Prostate gland (tissue), 2 donors: ENCODE results near the gene TRRAP. TPM values are rescaled to one million over a fixed set of nuclear protein-coding genes. Genes with fewer than 3 reads are reported as not detected.

Experiments used
- DNase-seq: peaks from one replicate; pipeline ENCODE4 v3.0.0-alpha.2; 2019; ENCODE audit warnings: low spot score
- H3K27ac ChIP-seq, 2 donors: fragments of 200-600 bp; sonication (generic); 2 replicates each; pipeline ENCODE4 v1.5.1; 2017 to 2019
- H3K27me3 ChIP-seq: fragments of 200-600 bp; sonication (generic); replicated peaks from 2 replicates; pipeline ENCODE4 v1.5.1; 2019; ENCODE audit not compliant: insufficient read depth
- H3K36me3 ChIP-seq, 2 donors: fragments of 200-600 bp; sonication (generic); 1 replicate in 1 of 2; 2 replicates in 1 of 2; pipeline versions ENCODE4 v1.5.1 to v1.8.1; 2017 to 2019
- H3K4me1 ChIP-seq: fragments of 200-600 bp; sonication (generic); replicated peaks from 2 replicates; pipeline ENCODE4 v1.5.1; 2019
- H3K4me3 ChIP-seq, 2 donors: fragments of 200-600 bp; sonication (generic); 2 replicates each; pipeline ENCODE4 v1.5.1; 2017 to 2019
- H3K9me3 ChIP-seq: fragments of 200-600 bp; sonication (generic); 2 replicates; pipeline ENCODE4 v1.5.1; 2017
- CTCF ChIP-seq, 4 experiments: fragments of 200-600 bp in 2 of 4; fragments of 450-650 bp in 2 of 4; sonication (generic) in 2 of 4; IDR thresholded peaks; 1 replicate in 3 of 4; 2 replicates in 1 of 4; pipeline ENCODE4 v1.5.1; 2016 to 2019; ENCODE audit warnings: antibody characterized with exemption in 4 of 4, mild to moderate bottlenecking in 2 of 4, moderate library complexity in 2 of 4
- POLR2A ChIP-seq: fragments of 450-650 bp; IDR thresholded peaks from one replicate; pipeline ENCODE4 v1.6.1; 2016; ENCODE audit warnings: antibody characterized with exemption, mild to moderate bottlenecking
- POLR2AphosphoS5 ChIP-seq: sonication (generic); formaldehyde crosslinking; IDR thresholded peaks from one replicate; pipeline ENCODE4 v1.6.1; 2017; ENCODE audit warnings: antibody characterized with exemption
- WGBS: methylation state at CpG from one replicate; pipeline ENCODE4 v1.1.5; 2018; 5-methylcytosine and 5-hydroxymethylcytosine counted together
- intact Hi-C: fragments of 100-400 bp; cut with DNase I; formaldehyde crosslinking; loops from one replicate; pipeline ENCODE4 v1.14.2; 2022
- total RNA-seq, 2 donors: library from RNA; depleted of rRNA; stranded (reverse); fragments of >200 nt; gene quantifications; one replicate each; pipeline ENCODE4 v1.1.0, GENCODE V29; 2016

Gene TRRAP
- total RNA-seq, 2 donors from 2014 or later = 38.3 to 87.4 TPM

DNA sequence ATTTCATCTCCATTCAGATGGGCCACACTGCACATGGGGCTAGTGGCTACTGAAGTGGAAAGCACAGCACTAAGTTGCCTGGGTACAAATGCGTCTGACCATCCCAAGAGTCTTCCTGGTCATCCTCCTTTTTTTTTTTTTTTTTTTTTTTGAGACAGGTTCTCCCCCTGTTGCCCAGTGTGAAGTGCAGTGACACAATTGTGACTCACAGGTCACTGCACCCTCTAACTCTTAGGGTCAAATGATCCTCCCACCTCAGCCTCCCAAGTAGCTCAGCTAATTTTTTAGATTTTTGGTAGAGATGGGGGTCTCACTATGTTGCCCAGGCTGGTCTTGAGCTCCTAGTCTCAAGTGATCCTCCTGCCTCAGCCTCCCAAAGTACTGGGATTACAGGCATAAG, 3.4 kb upstream of the TRRAP start:
- Histone ChIP-seq H3K36me3 (no peaks in the 10 kb centered on the region), H3K4me3 (no peak overlapping the region), H3K4me1 (peaks cover 4% of the 10 kb centered on the region), H3K9me3 (no peaks in the 10 kb centered on the region), H3K27ac (no peak overlapping the region), H3K27me3 (no peaks in the 10 kb centered on the region)
- no peak for TF ChIP-seq POLR2A
- 100% methylated on average over 1 of the region's 1 CpG for WGBS
- no peak for DNase-seq
- intact Hi-C loops = no loop called here

- Histone ChIP-seq H3K4me1 (peaks cover 4% of the 10 kb centered on the region), H3K9me3 (no peaks in the 10 kb centered on the region), H3K27me3 (no peaks in the 10 kb centered on the region), H3K36me3 (no peaks in the 10 kb centered on the region), H3K4me3 (no peak overlapping the region), H3K27ac (no peak overlapping the region)
- intact Hi-C loops = no loop called here
- no peak for DNase-seq
- TF ChIP-seq POLR2A = no peak
- 71% methylated on average over 9 of the region's 9 CpGs for WGBS
Measured at GRCh38 chr7:98875501-98875900, 2.8 kb upstream of the TRRAP start.

DNA sequence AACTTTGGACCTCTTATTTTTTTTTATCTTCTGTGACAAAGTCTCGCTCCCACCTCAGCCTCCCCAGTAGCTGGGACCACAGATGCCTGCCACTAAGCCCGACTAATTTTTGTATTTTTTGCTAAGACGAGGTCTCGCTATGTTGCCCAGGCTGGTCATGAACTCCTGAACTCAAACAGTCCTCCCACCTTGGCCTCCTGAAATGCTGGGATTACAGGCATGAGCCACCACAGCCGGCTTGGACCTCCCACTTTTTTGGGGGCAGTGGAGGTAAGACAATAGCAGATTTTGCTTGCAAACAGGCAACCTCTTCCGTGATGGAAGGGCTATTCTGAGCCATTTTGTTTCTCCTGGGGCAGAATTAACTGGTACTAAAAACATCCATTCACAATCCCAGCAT, 1.2 kb upstream of the TRRAP start:
- 91% methylated on average over 6 of the region's 6 CpGs for whole genome bisulfite sequencing
- Histone ChIP-seq H3K27ac (no peak overlapping the region), H3K4me1 (peaks cover 4% of the 10 kb centered on the region), H3K27me3 (no peaks in the 10 kb centered on the region), H3K36me3 (no peaks in the 10 kb centered on the region), H3K9me3 (no peaks in the 10 kb centered on the region), H3K4me3 (no peak overlapping the region)
- TF ChIP-seq POLR2A (no peak), POLR2AphosphoS5 (no peak), CTCF (IDR thresholded peaks at IDR 0.05) (no peak)
- no peak for DNase-seq
- intact Hi-C loops = no loop called here

- intact Hi-C loops = no loop called here
- Histone ChIP-seq H3K36me3 (no peaks in the 10 kb centered on the region), H3K9me3 (no peaks in the 10 kb centered on the region), H3K27me3 (no peaks in the 10 kb centered on the region), H3K27ac (peak overlapping the region; percentile 89 to 95), H3K4me1 (peaks cover 4% of the 10 kb centered on the region), H3K4me3 (peak overlapping the region; percentile 99 to 100)
- TF ChIP-seq POLR2A (no peak), POLR2AphosphoS5 (no peak), CTCF (IDR thresholded peaks at IDR 0.05) (no peak)
- DNase-seq = no peak
- 20% methylated on average over 16 of the region's 18 CpGs for WGBS
Measured at GRCh38 chr7:98877692-98878364, 504 bp upstream of the TRRAP start.

- Histone ChIP-seq H3K27ac (peak overlapping the region; percentile 89 to 95), H3K36me3 (no peaks in the 10 kb centered on the region), H3K4me1 (peaks cover 4% of the 10 kb centered on the region), H3K9me3 (no peaks in the 10 kb centered on the region), H3K4me3 (peak overlapping the region; percentile 99 to 100), H3K27me3 (no peaks in the 10 kb centered on the region)
- WGBS = 3% methylated on average over 18 of the region's 29 CpGs
- DNase-seq = peak; percentile 16
- TF ChIP-seq CTCF (IDR thresholded peaks at IDR 0.05) (no peak), POLR2AphosphoS5 (peak; percentile 8), POLR2A (no peak)
- intact Hi-C loops = no loop called here
Measured at GRCh38 chr7:98879198-98879978, 1.1 kb downstream of the TRRAP start.
